Large intestine (tissue), 3 donors: Measurements from ENCODE around the gene FNBP1. TPM values are rescaled to one million over a fixed set of nuclear protein-coding genes. Genes with fewer than 3 reads are reported as not detected.

Experiments used
- DNase-seq, 2 donors: peaks; one replicate each; pipeline versions ENCODE4 v3.0.0 to v3.0.0-alpha.2; 2013
- H3K27ac ChIP-seq: one replicate; pipeline ENCODE4 v1.5.1; 2013; ENCODE audit warnings: low read length
- H3K27me3 ChIP-seq: 2 replicates; pipeline ENCODE4 v1.6.1; 2013; ENCODE audit warnings: low read length; ENCODE audit not compliant: control insufficient read depth, insufficient read depth
- H3K36me3 ChIP-seq: 2 replicates; pipeline ENCODE4 v1.6.1; 2013; ENCODE audit warnings: low read length; ENCODE audit not compliant: control insufficient read depth, insufficient read depth
- H3K4me1 ChIP-seq: one replicate; pipeline ENCODE4 v1.6.1; 2013; ENCODE audit warnings: low read length; ENCODE audit not compliant: control insufficient read depth, insufficient read depth
- H3K4me3 ChIP-seq: one replicate; pipeline ENCODE4 v1.5.1; 2013; ENCODE audit warnings: low read length
- H3K9me3 ChIP-seq: one replicate; pipeline ENCODE4 v1.6.1; 2013; ENCODE audit warnings: mild to moderate bottlenecking, low read depth, low read length, moderate library complexity; ENCODE audit not compliant: control insufficient read depth
- WGBS: methylation state at CpG from one replicate; pipeline ENCODE4 v1.1.5; 2013; ENCODE audit warnings: low lambda C conversion rate; ENCODE audit not compliant: insufficient coverage; 5-methylcytosine and 5-hydroxymethylcytosine counted together
- polyA plus RNA-seq: library from polyadenylated mRNA; unstranded; fragments of 120-200 nt; gene quantifications from one replicate; pipeline ENCODE4 v1.2.1, GENCODE V29; 2013

The FNBP1 gene
- polyA plus RNA-seq, 1 donor: 25.1 TPM

GRCh38 chr9:129884220-129885017, 158.6 kb downstream of the FNBP1 start:
- Histone ChIP-seq H3K27ac (peak overlapping the region; percentile 39), H3K4me3 (peak overlapping the region; percentile 36), H3K9me3 (no peaks in the 10 kb centered on the region), H3K27me3 (no peaks in the 10 kb centered on the region), H3K4me1 (peaks cover 23% of the 10 kb centered on the region), H3K36me3 (peaks cover 29% of the 10 kb centered on the region)
- 29% methylated on average over 1 of the region's 24 CpGs for WGBS
- DNase-seq: peak; percentile 90 to 94

GRCh38 chr9:129881547-129882324, 161.3 kb downstream of the FNBP1 start:
- no peaks in the 10 kb centered on the region for H3K9me3 ChIP-seq
- H3K36me3 ChIP-seq: peaks cover 33% of the 10 kb centered on the region
- H3K4me3 ChIP-seq: no peak overlapping the region
- H3K27ac ChIP-seq: no peak overlapping the region
- H3K27me3 ChIP-seq: no peaks in the 10 kb centered on the region
- peaks cover 23% of the 10 kb centered on the region for H3K4me1 ChIP-seq
- WGBS: no CpG with 5 or more reads among the region's 19 CpGs
- DNase-seq: no peak

- Histone ChIP-seq H3K36me3 (peaks cover 37% of the 10 kb centered on the region), H3K9me3 (no peaks in the 10 kb centered on the region), H3K4me3 (no peak overlapping the region), H3K4me1 (peaks cover 19% of the 10 kb centered on the region), H3K27me3 (no peaks in the 10 kb centered on the region), H3K27ac (no peak overlapping the region)
- no peak for DNase-seq
- WGBS: no CpG with 5 or more reads among the region's 28 CpGs
Observed at GRCh38 chr9:129880654-129881546, 162.1 kb downstream of the FNBP1 start.

- no CpG with 5 or more reads among the region's 31 CpGs for WGBS
- Histone ChIP-seq H3K36me3 (peaks cover 45% of the 10 kb centered on the region), H3K9me3 (no peaks in the 10 kb centered on the region), H3K27me3 (no peaks in the 10 kb centered on the region), H3K4me3 (no peak overlapping the region), H3K27ac (no peak overlapping the region), H3K4me1 (peaks cover 13% of the 10 kb centered on the region)
- DNase-seq: no peak
Observed at GRCh38 chr9:129879991-129880653, 162.9 kb downstream of the FNBP1 start.

- Histone ChIP-seq H3K36me3 (peaks cover 54% of the 10 kb centered on the region), H3K9me3 (no peaks in the 10 kb centered on the region), H3K27ac (no peak overlapping the region), H3K27me3 (no peaks in the 10 kb centered on the region), H3K4me1 (peaks cover 6% of the 10 kb centered on the region), H3K4me3 (no peak overlapping the region)
- no peak for DNase-seq
- WGBS: no CpG with 5 or more reads among the region's 17 CpGs
Observed at GRCh38 chr9:129879103-129879699, 163.8 kb downstream of the FNBP1 start.

- peaks cover 63% of the 10 kb centered on the region for H3K36me3 ChIP-seq
- no peak for DNase-seq
- H3K27ac ChIP-seq: no peak overlapping the region
- no peaks in the 10 kb centered on the region for H3K4me1 ChIP-seq
- no peak overlapping the region for H3K4me3 ChIP-seq
- H3K27me3 ChIP-seq: no peaks in the 10 kb centered on the region
- no CpG with 5 or more reads among the region's 11 CpGs for WGBS
- no peaks in the 10 kb centered on the region for H3K9me3 ChIP-seq
Observed at GRCh38 chr9:129878291-129878690, 164.7 kb downstream of the FNBP1 start.

- no peak for DNase-seq
- H3K4me1 ChIP-seq: no peaks in the 10 kb centered on the region
- no peaks in the 10 kb centered on the region for H3K9me3 ChIP-seq
- no peak overlapping the region for H3K4me3 ChIP-seq
- no CpG with 5 or more reads among the region's 7 CpGs for WGBS
- no peaks in the 10 kb centered on the region for H3K27me3 ChIP-seq
- peaks cover 57% of the 10 kb centered on the region for H3K36me3 ChIP-seq
- H3K27ac ChIP-seq: no peak overlapping the region
Observed at GRCh38 chr9:129876815-129877214, 166.2 kb downstream of the FNBP1 start.

- no peak for DNase-seq
- Histone ChIP-seq H3K9me3 (no peaks in the 10 kb centered on the region), H3K4me1 (no peaks in the 10 kb centered on the region), H3K27ac (no peak overlapping the region), H3K27me3 (no peaks in the 10 kb centered on the region), H3K4me3 (no peak overlapping the region), H3K36me3 (peaks cover 48% of the 10 kb centered on the region)
- 100% methylated on average over 1 of the region's 27 CpGs for WGBS
Observed at GRCh38 chr9:129875687-129876395, 167.1 kb downstream of the FNBP1 start.

GRCh38 chr9:129875181-129875611, 167.8 kb downstream of the FNBP1 start:
- Histone ChIP-seq H3K4me3 (no peak overlapping the region), H3K9me3 (no peaks in the 10 kb centered on the region), H3K27ac (no peak overlapping the region), H3K4me1 (no peaks in the 10 kb centered on the region), H3K27me3 (no peaks in the 10 kb centered on the region), H3K36me3 (peaks cover 41% of the 10 kb centered on the region)
- no peak for DNase-seq
- no CpG with 5 or more reads among the region's 23 CpGs for WGBS
